Activated naive CD4-positive, alpha-beta T cell treated with anti-CD3 and anti-CD28 coated beads, Interleukin-2, amount 50 U/mL, for 72 hours (primary cell): ENCODE data around the gene PER3. TPM values are rescaled to one million over a fixed set of nuclear protein-coding genes. Genes with fewer than 3 reads are reported as not detected.

Experiments
- ATAC-seq, 2 donors: fragments of 150-1000 bp; cut with Tn5 transposase; 2 replicates each; pipeline ENCODE4 v1.10.0; 2021; ENCODE audit warnings: mild to moderate bottlenecking in 2 of 2, moderate library complexity in 2 of 2
- DNase-seq, 2 donors: peaks; one replicate each; pipeline ENCODE4 v3.0.0; 2021 to 2022; ENCODE audit warnings: low spot score in 2 of 2
- H3K27ac Mint-ChIP-seq, 2 donors: one replicate each; pipeline ENCODE4 v1.8.0; 2022; ENCODE audit warnings: mild to moderate bottlenecking in 2 of 2, mixed read lengths in 2 of 2
- H3K36me3 Mint-ChIP-seq, 2 donors: one replicate each; pipeline ENCODE4 v1.8.0; 2022; ENCODE audit warnings: mixed read lengths in 2 of 2
- H3K9me3 Mint-ChIP-seq, 2 donors: one replicate each; pipeline ENCODE4 v1.8.0; 2022; ENCODE audit warnings: mixed read lengths in 2 of 2
- total RNA-seq, 2 donors: library from RNA; stranded (reverse); gene quantifications; one replicate each; pipeline ENCODE4 v1.2.3, GENCODE V29; 2022

Gene PER3
- total RNA-seq, 2 donors from 2014 or later: 3.5 to 7.5 TPM

DNA sequence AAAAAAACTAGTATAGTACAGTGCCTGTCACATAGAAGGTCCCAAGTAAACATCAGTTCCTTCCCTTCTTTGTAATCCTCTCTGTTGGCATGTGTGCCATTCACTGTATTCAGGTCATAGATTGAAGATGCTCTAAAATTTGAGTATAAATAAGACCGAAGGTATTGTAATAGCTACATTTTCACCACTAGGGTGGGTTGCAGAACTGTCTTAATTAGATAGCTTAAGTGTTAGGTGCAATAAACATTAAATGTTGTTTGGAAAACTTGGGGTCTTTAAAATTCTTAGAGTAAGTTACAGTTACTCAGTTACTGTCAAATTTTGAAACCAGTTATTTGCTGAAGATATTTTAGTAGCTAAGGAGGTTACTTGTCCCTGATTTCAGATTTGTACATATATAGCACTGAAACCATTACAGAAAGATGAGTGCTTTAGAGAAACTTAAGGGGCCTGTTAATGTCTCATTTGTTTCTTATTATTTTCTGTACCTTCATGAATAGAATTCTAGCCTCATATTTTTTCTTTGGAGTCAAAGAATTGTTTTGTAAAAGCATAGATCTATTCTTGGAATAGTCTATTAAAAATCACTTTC, 24.3 kb downstream of the PER3 start:
- DNase-seq (no peak), ATAC-seq (peak in 1 of 2 donors; percentile 48)
- Mint-ChIP-seq H3K36me3 (peaks cover 7 to 12% of the 10 kb centered on the region in 2 donors), H3K27ac (no peak overlapping the region), H3K9me3 (peaks cover 6% of the 10 kb centered on the region in 2 donors)

DNA sequence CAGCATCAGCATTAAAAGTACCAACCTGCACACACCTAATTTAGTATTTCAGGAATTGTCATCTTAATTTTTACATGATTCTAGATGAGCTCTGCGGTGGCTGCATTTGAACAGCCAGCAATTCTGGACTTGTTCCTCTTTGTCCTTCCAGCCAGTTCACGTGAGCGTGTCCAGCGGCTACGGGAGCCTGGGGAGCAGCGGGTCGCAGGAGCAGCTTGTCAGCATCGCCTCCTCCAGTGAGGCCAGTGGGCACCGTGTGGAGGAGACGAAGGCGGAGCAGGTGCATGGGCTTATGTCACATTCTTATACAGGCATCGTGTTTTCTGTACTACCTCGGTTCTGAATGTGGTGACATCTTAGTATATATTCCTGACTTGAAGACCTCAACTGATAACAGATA, 25.7 kb downstream of the PER3 start:
- Mint-ChIP-seq H3K27ac (no peak overlapping the region), H3K9me3 (peaks cover 14 to 15% of the 10 kb centered on the region in 2 donors), H3K36me3 (peaks cover 18 to 22% of the 10 kb centered on the region in 2 donors)
- ATAC-seq: no peak
- no peak for DNase-seq

DNA sequence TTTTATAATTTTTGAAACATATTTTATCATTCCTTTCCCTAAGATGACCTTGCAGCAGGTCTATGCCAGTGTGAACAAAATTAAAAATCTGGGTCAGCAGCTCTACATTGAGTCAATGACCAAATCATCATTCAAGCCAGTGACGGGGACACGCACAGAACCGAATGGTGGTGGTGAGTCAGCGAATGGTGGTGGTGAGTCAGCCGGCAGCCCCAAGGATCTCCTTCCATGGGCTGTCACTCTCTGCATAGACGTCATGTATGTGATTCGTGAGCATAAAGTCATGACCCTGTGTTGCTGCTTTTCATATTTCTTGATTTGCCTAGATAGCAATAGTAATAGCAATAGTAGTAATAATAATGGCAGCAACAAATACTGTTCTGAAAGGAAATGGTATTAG, 26.3 kb downstream of the PER3 start:
- no peak for DNase-seq
- peaks cover 15 to 18% of the 10 kb centered on the region in 2 donors for H3K9me3 Mint-ChIP-seq

DNA sequence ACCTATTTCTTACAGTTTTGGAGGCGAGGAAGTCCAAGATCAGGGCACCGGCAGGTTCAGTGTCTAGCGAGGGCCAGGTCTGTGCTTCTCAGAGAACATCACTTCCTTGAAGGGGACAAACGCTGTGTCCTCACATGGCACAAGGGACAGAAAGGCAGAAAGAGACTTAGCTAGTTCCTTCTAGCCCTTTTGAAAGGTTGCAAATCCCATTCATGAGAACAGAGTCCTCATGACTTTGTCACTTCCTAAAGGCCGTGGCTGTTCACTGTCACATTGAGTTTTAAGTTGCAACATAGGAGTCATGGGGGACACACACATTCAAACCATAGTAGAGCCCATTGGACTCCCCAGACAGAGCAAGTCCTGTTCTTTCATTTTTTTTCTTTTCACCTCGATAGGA, 27.4 kb downstream of the PER3 start:
- DNase-seq: no peak
- no peak overlapping the region for H3K27ac Mint-ChIP-seq
- peaks cover 16 to 22% of the 10 kb centered on the region in 2 donors for H3K36me3 Mint-ChIP-seq
- no peak for ATAC-seq
- H3K9me3 Mint-ChIP-seq: peaks cover 15 to 19% of the 10 kb centered on the region in 2 donors

More for the DNA sequence above, 26.3 kb downstream of the PER3 start:
- no peak overlapping the region for H3K27ac Mint-ChIP-seq
- peaks cover 16 to 21% of the 10 kb centered on the region in 2 donors for H3K36me3 Mint-ChIP-seq
- ATAC-seq: peak; percentile 28 to 64

DNA sequence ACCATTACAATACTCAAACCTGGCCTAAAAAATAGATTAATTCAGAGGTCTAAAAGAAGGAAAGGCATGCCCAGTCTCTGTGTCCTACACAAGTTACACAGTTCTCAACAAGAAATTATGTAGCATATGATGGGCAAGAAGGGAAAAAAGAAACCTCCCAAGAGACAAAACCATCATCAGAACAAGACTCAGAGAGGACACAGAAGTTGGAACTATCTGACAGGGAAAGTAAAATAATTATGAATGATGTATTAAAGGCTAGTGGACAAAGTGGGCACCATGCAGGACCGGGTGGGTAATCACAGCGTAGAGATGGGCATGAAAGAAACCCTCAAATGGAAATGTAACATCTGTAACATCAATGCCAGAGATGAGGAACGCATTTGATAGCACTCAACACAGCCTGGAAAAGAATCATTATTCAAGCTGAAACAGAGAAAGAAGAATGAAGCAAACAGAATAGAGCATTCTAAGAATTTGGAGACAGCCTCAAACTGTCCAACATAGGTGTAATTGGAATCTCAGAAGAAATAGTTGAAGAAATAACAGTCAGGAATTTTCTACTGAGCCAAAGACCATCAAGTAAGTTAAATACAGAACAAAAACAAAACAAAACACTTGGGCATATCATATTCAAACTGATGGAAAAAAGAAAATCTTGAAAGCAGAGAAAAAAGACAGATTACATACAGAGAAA, 29.7 kb downstream of the PER3 start:
- DNase-seq (no peak), ATAC-seq (no peak)
- peaks cover 15 to 19% of the 10 kb centered on the region in 2 donors for H3K9me3 Mint-ChIP-seq
- no peak overlapping the region for H3K27ac Mint-ChIP-seq
- peaks cover 16 to 22% of the 10 kb centered on the region in 2 donors for H3K36me3 Mint-ChIP-seq

DNA sequence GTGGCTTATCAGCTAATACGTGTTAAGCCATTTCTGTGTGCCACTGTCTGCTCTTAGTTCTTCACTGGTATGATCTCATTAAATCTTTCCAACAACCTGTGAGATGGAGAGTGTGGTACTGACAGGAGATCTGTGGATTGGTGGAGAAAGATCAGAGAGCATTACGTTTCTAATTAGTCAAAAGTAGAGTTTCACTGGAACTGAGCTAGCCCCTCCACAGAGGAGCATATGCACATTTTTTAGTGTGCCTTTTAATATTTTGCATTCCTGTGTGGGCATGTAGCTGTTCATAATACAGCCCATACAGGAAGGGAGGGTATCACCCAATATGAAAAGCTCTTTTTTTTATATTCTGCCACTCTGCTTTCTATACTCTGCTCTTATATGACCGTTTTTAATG, 37.2 kb downstream of the PER3 start:
- Mint-ChIP-seq H3K27ac (no peak overlapping the region), H3K36me3 (peaks cover 0 to 5% of the 10 kb centered on the region in 2 donors), H3K9me3 (no peaks in the 10 kb centered on the region)
- ATAC-seq (peak in 1 of 2 donors; percentile 32), DNase-seq (no peak)

DNA sequence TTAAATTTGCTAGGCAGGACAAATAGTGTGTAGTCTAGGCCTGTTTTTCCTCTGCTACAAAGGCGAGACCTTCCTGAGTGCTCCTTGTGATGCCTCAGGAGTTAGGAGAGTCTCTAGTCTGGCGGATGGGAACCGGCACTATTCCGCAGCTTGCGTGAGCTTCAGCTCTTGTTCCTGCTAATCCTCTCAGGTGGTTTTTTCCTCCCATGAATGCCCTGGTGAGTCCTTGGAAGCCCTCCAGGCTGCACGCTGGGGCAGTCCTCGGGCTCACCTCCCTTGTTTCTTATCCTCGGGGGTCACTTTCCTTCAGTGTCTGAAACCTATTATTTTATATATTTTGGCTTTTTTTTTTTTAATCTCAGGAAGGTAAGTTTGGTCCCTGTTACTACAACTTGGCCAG, 40.6 kb downstream of the PER3 start:
- ATAC-seq (no peak), DNase-seq (no peak)
- Mint-ChIP-seq H3K36me3 (peaks cover 0 to 13% of the 10 kb centered on the region in 2 donors), H3K27ac (no peak overlapping the region), H3K9me3 (no peaks in the 10 kb centered on the region)

DNA sequence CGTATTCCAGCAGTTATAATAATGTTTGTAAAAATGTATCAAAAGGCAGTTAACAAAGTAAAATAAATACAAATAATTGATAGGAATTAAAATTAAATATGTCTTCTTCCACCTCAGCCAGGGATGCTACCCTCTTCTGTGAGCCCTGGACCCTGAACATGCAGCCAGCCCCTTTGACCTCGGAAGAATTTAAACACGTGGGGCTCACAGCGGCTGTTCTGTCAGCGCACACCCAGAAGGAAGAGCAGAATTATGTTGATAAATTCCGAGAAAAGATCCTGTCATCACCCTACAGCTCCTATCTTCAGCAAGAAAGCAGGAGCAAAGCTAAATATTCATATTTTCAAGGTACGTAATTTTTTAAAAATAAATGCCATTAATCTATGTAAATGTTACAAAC, 42.3 kb downstream of the PER3 start:
- peak overlapping the region in 1 of 2 donors; percentile 79 for H3K27ac Mint-ChIP-seq

DNA sequence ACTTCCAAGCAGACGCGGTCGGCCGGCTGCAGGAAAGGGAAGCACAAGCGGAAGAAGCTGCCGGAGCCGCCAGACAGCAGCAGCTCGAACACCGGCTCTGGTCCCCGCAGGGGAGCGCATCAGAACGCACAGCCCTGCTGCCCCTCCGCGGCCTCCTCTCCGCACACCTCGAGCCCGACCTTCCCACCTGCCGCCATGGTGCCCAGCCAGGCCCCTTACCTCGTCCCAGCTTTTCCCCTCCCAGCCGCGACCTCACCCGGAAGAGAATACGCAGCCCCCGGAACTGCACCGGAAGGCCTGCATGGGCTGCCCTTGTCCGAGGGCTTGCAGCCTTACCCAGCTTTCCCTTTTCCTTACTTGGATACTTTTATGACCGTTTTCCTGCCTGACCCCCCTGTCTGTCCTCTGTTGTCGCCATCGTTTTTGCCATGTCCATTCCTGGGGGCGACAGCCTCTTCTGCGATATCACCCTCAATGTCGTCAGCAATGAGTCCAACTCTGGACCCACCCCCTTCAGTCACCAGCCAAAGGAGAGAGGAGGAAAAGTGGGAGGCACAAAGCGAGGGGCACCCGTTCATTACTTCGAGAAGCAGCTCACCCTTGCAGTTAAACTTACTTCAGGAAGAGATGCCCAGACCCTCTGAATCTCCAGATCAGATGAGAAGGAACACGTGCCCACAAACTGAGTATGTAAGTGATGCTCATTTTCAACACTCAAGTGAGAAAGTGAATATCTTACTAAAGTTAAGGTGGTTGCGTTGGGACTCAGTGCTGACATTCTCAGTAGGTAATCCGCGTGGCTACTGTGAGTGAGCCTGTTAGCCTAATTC, 43.2 kb downstream of the PER3 start:
- peak overlapping the region; percentile 37 to 79 for H3K27ac Mint-ChIP-seq
- ATAC-seq: peak; percentile 75 to 88
- peak in 1 of 2 donors; percentile 18 for DNase-seq
- H3K9me3 Mint-ChIP-seq: no peaks in the 10 kb centered on the region
- H3K36me3 Mint-ChIP-seq: peaks cover 0 to 8% of the 10 kb centered on the region in 2 donors

More for the DNA sequence above, 42.3 kb downstream of the PER3 start:
- ATAC-seq (no peak), DNase-seq (no peak)
- H3K9me3 Mint-ChIP-seq: no peaks in the 10 kb centered on the region
- peaks cover 0 to 8% of the 10 kb centered on the region in 2 donors for H3K36me3 Mint-ChIP-seq

DNA sequence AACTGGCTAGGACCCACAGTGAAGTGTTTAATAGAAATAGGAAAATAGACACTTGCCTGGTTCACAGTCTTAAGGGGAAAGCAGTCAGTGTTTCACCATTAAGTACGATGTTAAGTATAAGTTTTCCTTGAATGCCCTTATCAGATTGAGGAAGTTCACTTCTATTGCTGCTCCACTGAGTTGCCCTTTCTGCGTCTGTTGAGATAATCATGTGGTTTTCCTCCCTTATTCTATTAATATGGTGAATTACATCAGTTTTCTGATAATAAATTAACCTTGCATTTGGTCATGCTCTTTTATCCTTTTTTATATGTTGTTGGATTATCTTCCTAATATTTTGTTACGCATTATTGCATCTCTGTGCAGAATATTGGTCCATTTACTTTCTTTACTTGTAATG, 47.4 kb downstream of the PER3 start:
- ATAC-seq: no peak
- Mint-ChIP-seq H3K36me3 (peaks cover 0 to 16% of the 10 kb centered on the region in 2 donors), H3K9me3 (no peaks in the 10 kb centered on the region), H3K27ac (no peak overlapping the region)
- no peak for DNase-seq

DNA sequence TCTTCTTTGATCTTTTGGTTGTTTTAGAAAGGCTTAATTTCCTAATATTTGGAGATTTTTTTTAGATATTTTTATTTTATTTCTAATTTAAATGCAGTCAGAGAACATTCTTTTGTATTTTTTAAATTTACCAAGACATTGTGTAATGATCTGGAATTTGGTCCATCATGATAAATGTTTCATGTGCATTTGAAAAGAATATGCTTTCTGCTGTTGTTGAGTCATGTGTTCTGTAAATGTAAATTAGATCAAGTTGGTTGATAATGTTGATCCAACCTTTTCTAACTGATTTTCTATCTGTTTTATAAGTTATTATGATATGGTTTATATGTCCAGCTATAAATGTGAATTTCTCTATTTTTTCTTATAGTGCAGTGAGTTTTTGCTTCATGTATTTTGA, 48.9 kb downstream of the PER3 start:
- ATAC-seq (no peak), DNase-seq (no peak)
- H3K36me3 Mint-ChIP-seq: peaks cover 16 to 20% of the 10 kb centered on the region in 2 donors
- H3K27ac Mint-ChIP-seq: no peak overlapping the region
- no peaks in the 10 kb centered on the region for H3K9me3 Mint-ChIP-seq

DNA sequence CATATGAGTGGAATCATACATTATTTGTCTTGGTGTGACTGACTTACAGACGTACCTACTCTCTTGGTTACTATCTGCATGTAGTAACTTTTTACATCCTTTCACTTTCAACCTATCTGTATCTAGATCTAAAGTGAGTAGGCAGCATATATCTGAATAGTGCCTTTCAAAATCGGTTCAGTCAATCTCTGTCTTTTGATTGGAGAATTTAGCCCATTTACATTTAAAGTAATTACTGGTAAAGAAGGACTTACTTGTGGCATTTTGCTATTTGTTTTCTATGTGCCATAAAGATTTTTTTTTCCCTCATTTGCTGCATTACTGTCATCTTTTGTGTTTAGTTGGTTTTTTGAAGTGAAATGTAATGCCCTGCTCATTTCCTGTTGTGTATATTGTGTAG, 54.6 kb downstream of the PER3 start:
- Mint-ChIP-seq H3K9me3 (peaks cover 0 to 5% of the 10 kb centered on the region in 2 donors), H3K36me3 (peaks cover 38 to 47% of the 10 kb centered on the region in 2 donors), H3K27ac (no peak overlapping the region)
- DNase-seq: no peak
- ATAC-seq: no peak

DNA sequence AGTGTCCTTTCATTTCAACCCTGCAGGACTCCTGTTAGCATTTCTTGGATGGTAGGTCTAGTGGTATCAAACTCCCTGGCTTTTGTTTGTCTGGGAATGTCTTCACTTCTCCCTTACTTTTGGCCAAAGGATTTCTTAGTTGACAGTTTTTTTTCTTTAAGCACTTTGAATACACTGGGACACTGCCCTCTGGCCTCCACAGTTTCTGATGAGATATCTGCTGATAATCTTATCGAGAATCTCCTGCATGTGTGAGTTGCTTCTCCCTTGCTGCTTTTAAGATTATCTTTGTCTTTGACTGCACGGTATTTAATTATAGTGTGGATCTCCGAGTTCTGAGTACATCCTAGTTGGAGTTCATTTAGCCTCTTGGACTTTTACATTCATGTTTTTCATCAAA, 55.4 kb downstream of the PER3 start:
- peaks cover 0 to 5% of the 10 kb centered on the region in 2 donors for H3K9me3 Mint-ChIP-seq
- ATAC-seq (no peak), DNase-seq (no peak)
- no peak overlapping the region for H3K27ac Mint-ChIP-seq
- H3K36me3 Mint-ChIP-seq: peaks cover 38 to 47% of the 10 kb centered on the region in 2 donors

DNA sequence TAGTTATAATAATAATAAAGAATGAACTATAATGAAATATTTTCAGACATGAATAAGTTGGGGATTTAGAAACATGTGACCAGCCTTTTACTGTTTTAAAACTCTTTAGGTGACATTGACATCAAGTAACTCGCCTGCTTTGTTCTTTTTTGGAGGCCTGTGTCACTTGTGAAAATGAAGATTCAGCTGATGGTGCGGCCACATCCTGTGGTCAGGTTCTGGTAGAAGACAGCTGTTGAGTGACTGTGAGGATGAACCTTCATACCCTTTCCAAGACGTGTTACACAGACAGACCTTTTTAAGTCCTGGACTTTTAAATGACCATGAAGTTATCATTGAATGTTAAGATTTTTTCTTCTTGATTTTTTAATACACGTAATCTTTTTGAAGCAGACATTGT, 58.4 kb downstream of the PER3 start:
- H3K9me3 Mint-ChIP-seq: peaks cover 0 to 5% of the 10 kb centered on the region in 2 donors
- H3K27ac Mint-ChIP-seq: no peak overlapping the region
- ATAC-seq: peak in 1 of 2 donors; percentile 47
- H3K36me3 Mint-ChIP-seq: peaks cover 28 to 30% of the 10 kb centered on the region in 2 donors
- no peak for DNase-seq

DNA sequence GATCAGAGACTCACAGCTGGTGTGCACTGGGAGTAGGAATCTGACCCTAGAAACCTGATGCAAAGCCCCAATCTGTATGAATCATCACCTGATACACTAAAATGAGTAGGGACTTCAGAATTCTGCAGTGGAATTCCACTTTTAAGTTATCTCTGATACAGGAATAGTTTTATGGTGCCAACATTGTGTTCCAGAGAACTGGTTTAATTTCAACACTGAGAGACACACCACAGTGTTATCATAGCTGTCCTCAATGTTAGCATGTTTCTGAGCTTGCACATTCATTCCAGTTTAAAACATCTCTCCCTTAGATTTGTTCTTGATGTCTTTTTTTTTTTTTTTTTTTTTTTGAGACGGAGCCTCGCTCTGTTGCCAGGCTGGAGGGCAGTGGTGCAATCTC, 61.7 kb downstream of the PER3 start:
- ATAC-seq (no peak), DNase-seq (no peak)
- peaks cover 0 to 3% of the 10 kb centered on the region in 2 donors for H3K36me3 Mint-ChIP-seq
- H3K27ac Mint-ChIP-seq: no peak overlapping the region
- no peaks in the 10 kb centered on the region for H3K9me3 Mint-ChIP-seq

DNA sequence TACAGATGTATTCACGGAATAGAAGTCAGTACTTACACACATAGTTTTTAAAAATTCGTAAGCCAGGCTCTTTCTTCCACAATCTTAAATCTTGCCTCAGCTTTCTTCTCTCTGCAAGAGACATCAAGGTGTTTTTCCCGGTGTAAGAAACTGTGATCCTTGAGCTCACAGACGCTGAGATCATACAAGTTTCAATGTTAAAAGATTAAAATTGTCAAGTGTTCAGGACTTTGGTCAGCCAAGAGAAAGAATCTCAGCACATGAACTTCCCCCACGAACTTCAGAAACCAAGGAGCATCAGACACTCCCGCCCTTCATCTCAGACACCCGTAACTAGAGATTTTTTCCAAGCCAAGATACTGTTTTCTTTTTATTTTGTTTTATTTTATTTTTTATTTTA, 62.6 kb downstream of the PER3 start:
- Mint-ChIP-seq H3K9me3 (no peaks in the 10 kb centered on the region), H3K27ac (no peak overlapping the region), H3K36me3 (no peaks in the 10 kb centered on the region)
- DNase-seq (no peak), ATAC-seq (no peak)

DNA sequence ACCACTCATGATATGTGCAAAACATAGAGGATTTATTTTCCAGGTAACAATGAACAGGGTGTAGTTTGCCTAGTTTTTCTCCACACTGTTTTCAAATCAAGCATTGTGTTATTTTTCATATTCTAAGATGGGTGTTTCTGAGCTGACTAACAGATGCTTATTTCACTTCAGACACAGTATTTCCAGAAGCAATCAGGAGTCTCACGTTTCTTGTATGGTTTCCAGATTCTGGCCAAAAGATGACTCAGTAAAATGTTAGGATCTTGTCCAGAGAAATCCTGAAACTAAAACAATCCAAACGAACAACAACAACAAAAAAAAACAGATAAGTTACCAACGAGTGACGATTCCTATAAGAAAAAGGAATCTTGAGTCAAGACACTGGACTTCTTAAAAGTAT, 63.5 kb downstream of the PER3 start:
- ATAC-seq: no peak
- H3K36me3 Mint-ChIP-seq: no peaks in the 10 kb centered on the region
- no peaks in the 10 kb centered on the region for H3K9me3 Mint-ChIP-seq
- H3K27ac Mint-ChIP-seq: no peak overlapping the region
- DNase-seq: no peak
